VCaP (cell line): ENCODE results near the gene NFKB1.

Source experiments
- H3K27ac ChIP-seq: fragments of 450-650 bp; 2 replicates; pipeline ENCODE4 v1.5.1; 2017
- TF ChIP-seq, protein P1 (sequence below): fragments of 450-650 bp; conservative IDR thresholded peaks from 2 replicates; pipeline ENCODE4 v1.5.1; 2017; ENCODE audit warnings: mild to moderate bottlenecking, moderate library complexity

Gene NFKB1

GRCh38 chr4:102511830-102512605, 10.9 kb downstream of the NFKB1 start:
- TF ChIP-seq, protein P1, sequence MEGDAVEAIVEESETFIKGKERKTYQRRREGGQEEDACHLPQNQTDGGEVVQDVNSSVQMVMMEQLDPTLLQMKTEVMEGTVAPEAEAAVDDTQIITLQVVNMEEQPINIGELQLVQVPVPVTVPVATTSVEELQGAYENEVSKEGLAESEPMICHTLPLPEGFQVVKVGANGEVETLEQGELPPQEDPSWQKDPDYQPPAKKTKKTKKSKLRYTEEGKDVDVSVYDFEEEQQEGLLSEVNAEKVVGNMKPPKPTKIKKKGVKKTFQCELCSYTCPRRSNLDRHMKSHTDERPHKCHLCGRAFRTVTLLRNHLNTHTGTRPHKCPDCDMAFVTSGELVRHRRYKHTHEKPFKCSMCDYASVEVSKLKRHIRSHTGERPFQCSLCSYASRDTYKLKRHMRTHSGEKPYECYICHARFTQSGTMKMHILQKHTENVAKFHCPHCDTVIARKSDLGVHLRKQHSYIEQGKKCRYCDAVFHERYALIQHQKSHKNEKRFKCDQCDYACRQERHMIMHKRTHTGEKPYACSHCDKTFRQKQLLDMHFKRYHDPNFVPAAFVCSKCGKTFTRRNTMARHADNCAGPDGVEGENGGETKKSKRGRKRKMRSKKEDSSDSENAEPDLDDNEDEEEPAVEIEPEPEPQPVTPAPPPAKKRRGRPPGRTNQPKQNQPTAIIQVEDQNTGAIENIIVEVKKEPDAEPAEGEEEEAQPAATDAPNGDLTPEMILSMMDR, result no peak
- no peak overlapping the region for H3K27ac ChIP-seq

DNA sequence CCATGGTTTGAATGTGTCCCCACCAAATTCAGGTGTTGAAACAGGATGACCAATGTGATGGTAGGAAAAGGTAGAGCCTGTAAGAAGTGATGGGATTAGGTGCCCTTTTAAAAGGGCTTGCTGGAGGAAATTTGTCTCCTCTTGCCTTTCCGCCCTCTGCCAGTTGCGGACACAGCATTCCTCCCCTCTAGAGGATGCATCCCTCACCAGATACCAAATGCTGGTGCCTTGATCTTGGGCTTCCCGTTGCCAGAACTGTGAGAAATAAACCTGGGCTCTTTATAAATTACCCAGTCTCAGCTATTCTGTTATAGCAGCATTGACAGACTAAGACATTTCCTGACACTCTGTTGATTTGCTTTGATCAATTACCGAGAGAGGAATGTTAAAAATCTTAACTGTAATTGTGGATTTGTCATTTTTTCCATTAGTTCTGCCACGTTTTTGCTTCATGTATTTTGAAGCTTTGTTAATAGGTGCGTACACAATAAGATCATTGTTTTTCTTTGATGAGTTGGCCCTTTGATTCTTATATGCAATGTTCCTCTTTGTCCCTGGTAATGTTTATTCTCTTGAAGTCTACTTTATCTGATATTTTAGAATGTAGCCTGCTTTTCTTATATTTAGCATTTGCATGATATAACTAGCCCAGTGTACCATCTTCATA, 13.3 kb downstream of the NFKB1 start:
- TF ChIP-seq, protein P1, result no peak
- H3K27ac ChIP-seq, result no peak overlapping the region

DNA sequence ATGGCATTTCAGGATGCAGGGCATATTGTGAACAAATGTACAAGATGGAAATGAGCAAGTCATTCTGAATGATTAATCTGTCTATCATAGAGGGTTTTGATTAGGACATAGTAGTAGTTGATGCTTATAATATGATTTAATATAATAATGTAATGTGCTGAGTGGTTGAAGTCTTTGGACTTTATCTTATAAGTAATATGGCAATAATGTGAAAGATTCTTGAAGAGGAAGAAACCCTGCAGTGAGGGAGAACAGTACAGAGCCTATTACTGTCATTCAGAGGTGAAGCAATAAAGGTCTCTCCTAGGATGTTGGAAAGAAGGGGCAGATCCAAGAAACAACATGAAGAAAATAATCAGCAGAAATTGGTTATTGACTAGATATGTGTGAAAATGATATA, 16.6 kb downstream of the NFKB1 start:
- H3K27ac ChIP-seq, result no peak overlapping the region
- TF ChIP-seq, protein P1, result no peak

- no peak overlapping the region for H3K27ac ChIP-seq
- TF ChIP-seq, protein P1, result no peak
These were observed 17.6 kb downstream of the NFKB1 start for GRCh38 chr4:102518703-102519131.

GRCh38 chr4:102519925-102520324, 18.8 kb downstream of the NFKB1 start:
- no peak overlapping the region for H3K27ac ChIP-seq
- TF ChIP-seq, protein P1, result no peak

GRCh38 chr4:102521570-102521969, 20.4 kb downstream of the NFKB1 start:
- no peak overlapping the region for H3K27ac ChIP-seq
- TF ChIP-seq, protein P1, result no peak

GRCh38 chr4:102522031-102522440, 20.9 kb downstream of the NFKB1 start:
- H3K27ac ChIP-seq, result no peak overlapping the region
- TF ChIP-seq, protein P1, result no peak
